Endothelial cell of umbilical vein (primary cell): ENCODE data around the gene SYTL1. TPM values are rescaled to one million over a fixed set of nuclear protein-coding genes. Genes with fewer than 3 reads are reported as not detected.

Source experiments
- BruUV-seq: library from RNA; stranded (reverse); fragments of 400-500 nt; replicated peaks from 2 replicates; lab custom pipeline; 2021; lab: Mats Ljungman, UMichigan
- CTCF ChIA-PET: fragments of 300-600, 350-600 bp; sonication (Branson Sonifier 250); formaldehyde crosslinking; loops from one replicate; lab custom pipeline; 2021; ENCODE audit warnings: antibody characterized with exemption, inconsistent platforms; lab: Charles Lee
- POLR2A ChIA-PET: fragments of 300-600, 350-600 bp; sonication (Branson Sonifier 250); formaldehyde crosslinking; loops from one replicate; lab custom pipeline; 2021; ENCODE audit warnings: antibody characterized with exemption, inconsistent platforms; lab: Charles Lee
- DNase-seq: peaks from one replicate; pipeline ENCODE4 v3.0.0-alpha.2; 2011; ENCODE audit warnings: low read depth, low spot score
- FAIRE-seq: peaks from 2 replicates; lab custom pipeline; 2011; peaks lifted over from hg19 to GRCh38; lab: Jason Lieb, UNC
- H2AFZ ChIP-seq: 2 replicates; pipeline ENCODE4 v1.6.0; 2012; ENCODE audit warnings: low read depth, low read length, control low read depth, inconsistent platforms
- H3K27ac ChIP-seq: 2 replicates; pipeline ENCODE4 v1.5.1; 2011; ENCODE audit warnings: low read depth, mild to moderate bottlenecking, control low read depth, low read length, moderate library complexity; ENCODE audit not compliant: insufficient read depth
- H3K27me3 ChIP-seq, 2 experiments: 2 replicates each; pipeline versions ENCODE4 v1.6.0 to v1.6.1; 2011; ENCODE audit warnings: low read length in 2 of 2, mixed read lengths in 1 of 2; ENCODE audit not compliant: control insufficient read depth in 2 of 2, insufficient read depth in 2 of 2
- H3K36me3 ChIP-seq, 2 experiments: 2 replicates in 1 of 2; 3 replicates in 1 of 2; pipeline ENCODE4 v1.5.1; 2011; ENCODE audit warnings: low read length in 2 of 2, mild to moderate bottlenecking in 1 of 2, moderate library complexity in 1 of 2; ENCODE audit not compliant: control insufficient read depth in 2 of 2, insufficient read depth in 2 of 2; ENCODE audit errors: extremely low read depth in 1 of 2
- H3K4me1 ChIP-seq: 3 replicates; pipeline ENCODE4 v1.5.1; 2011; ENCODE audit warnings: mild to moderate bottlenecking, low read length; ENCODE audit not compliant: control insufficient read depth, insufficient read depth; ENCODE audit errors: extremely low read depth
- H3K4me2 ChIP-seq: 2 replicates; pipeline ENCODE4 v1.6.1; 2011; ENCODE audit warnings: low read length, control low read depth, mixed read lengths; ENCODE audit not compliant: insufficient read depth
- H3K4me3 ChIP-seq, 3 experiments: fragments of 200-600 bp in 1 of 3; sonication (generic), shearing (Covaris generic) in 1 of 3; replicated peaks in 1 of 3; 2 replicates each; pipeline ENCODE4 v1.5.1; 2011 to 2016; ENCODE audit warnings: control low read depth in 3 of 3, low read length in 3 of 3, mild to moderate bottlenecking in 2 of 3, inconsistent platforms in 1 of 3, low read depth in 1 of 3, moderate library complexity in 1 of 3; ENCODE audit not compliant: insufficient read depth in 1 of 3
- H3K79me2 ChIP-seq: 2 replicates; pipeline ENCODE4 v1.6.0; 2012; ENCODE audit warnings: low read length, inconsistent platforms; ENCODE audit not compliant: control insufficient read depth, insufficient read depth
- H3K9ac ChIP-seq: replicated peaks from 2 replicates; pipeline ENCODE3; 2011; ENCODE audit warnings: low read length, control low read depth; ENCODE audit not compliant: insufficient read depth; ENCODE audit errors: extremely low read depth
- H3K9me1 ChIP-seq: replicated peaks from 3 replicates; pipeline ENCODE4 v1.6.0; 2011; ENCODE audit warnings: mild to moderate bottlenecking, low read length; ENCODE audit not compliant: control insufficient read depth, insufficient read depth; ENCODE audit errors: extremely low read depth
- H3K9me3 ChIP-seq: replicated peaks from 2 replicates; pipeline ENCODE4 v1.5.1; 2012; ENCODE audit warnings: low read length, inconsistent platforms; ENCODE audit not compliant: control insufficient read depth, insufficient read depth
- H4K20me1 ChIP-seq: replicated peaks from 2 replicates; pipeline ENCODE3; 2011; ENCODE audit warnings: mild to moderate bottlenecking, low read length; ENCODE audit not compliant: control insufficient read depth, insufficient read depth; ENCODE audit errors: extremely low read depth
- EZH2 ChIP-seq: IDR thresholded peaks from 2 replicates; pipeline ENCODE4 v1.6.1; 2012; ENCODE audit warnings: borderline replicate concordance, low read depth, mild to moderate bottlenecking, moderate library complexity, low read length, inconsistent platforms; ENCODE audit not compliant: severe bottlenecking
- FOS ChIP-seq: IDR thresholded peaks from 2 replicates; pipeline ENCODE4 v1.6.1; 2011; ENCODE audit warnings: mild to moderate bottlenecking, low read length, moderate library complexity, borderline replicate concordance; ENCODE audit not compliant: insufficient read depth
- GATA2 ChIP-seq: IDR thresholded peaks from 2 replicates; pipeline ENCODE4 v1.7.0; 2011; ENCODE audit warnings: low read depth, mild to moderate bottlenecking, moderate library complexity, mixed read lengths, low read length; ENCODE audit not compliant: insufficient read length, insufficient read depth
- JUN ChIP-seq: IDR thresholded peaks from 2 replicates; pipeline ENCODE4 v1.6.1; 2011; ENCODE audit warnings: borderline replicate concordance, low read depth; ENCODE audit not compliant: insufficient read length, insufficient read depth
- MYC ChIP-seq: IDR thresholded peaks from one replicate; pipeline ENCODE4 v1.6.1; 2011; ENCODE audit warnings: mild to moderate bottlenecking, low read depth, low read length
- POLR2A ChIP-seq: IDR thresholded peaks from 2 replicates; pipeline ENCODE4 v1.6.1; 2012; ENCODE audit warnings: low read depth, mild to moderate bottlenecking, control low read depth, low read length
- POLR2AphosphoS5 ChIP-seq: IDR thresholded peaks from 2 replicates; pipeline ENCODE4 v1.6.1; 2012; ENCODE audit warnings: low read depth, mild to moderate bottlenecking, control low read depth, low read length, moderate library complexity; ENCODE audit not compliant: insufficient read depth
- dilution Hi-C: fragments of 300-500 bp; cut with MboI; formaldehyde crosslinking; loops from one replicate; pipeline ENCODE4 v1.15.0; 2019; ENCODE audit warnings: low sequenced_read_pairs; ENCODE audit not compliant: extremely low pct_ligation_motif_present
- intact Hi-C: fragments of 100-400 bp; cut with micrococcal nuclease; formaldehyde crosslinking; loops from one replicate; pipeline ENCODE4 v1.10.0; 2022
- polyA plus RNA-seq, 4 experiments: library from polyadenylated mRNA; depleted of rRNA in 3 of 4; stranded (reverse) in 3 of 4; unstranded in 1 of 4; fragments of >200 nt; gene quantifications; 2 replicates each; pipeline versions ENCODE4 v1.2.1 to v1.2.3, GENCODE V29; 2011 to 2012; ENCODE audit warnings: missing spikeins in 1 of 4
- total RNA-seq: library from RNA; stranded (reverse); gene quantifications from 2 replicates; pipeline ENCODE4 v1.2.3, GENCODE V29; 2021
- TF ChIP-seq, protein P1 (sequence below): IDR thresholded peaks from 2 replicates; pipeline ENCODE4 v1.6.1; 2011; ENCODE audit not compliant: insufficient read depth, insufficient read length
- TF ChIP-seq, protein P2 (sequence below), 2 donors: IDR thresholded peaks; 1 replicate in 1 of 2; 2 replicates in 1 of 2; pipeline ENCODE4 v1.5.1; 2011; ENCODE audit warnings: low read length in 2 of 2, mild to moderate bottlenecking in 2 of 2, moderate library complexity in 2 of 2, control low read depth in 1 of 2, inconsistent platforms in 1 of 2, low read depth in 1 of 2; ENCODE audit not compliant: insufficient read depth in 1 of 2; ENCODE audit errors: extremely low read depth in 1 of 2

The SYTL1 gene
- total and polyA plus RNA-seq, 2 donors (not counting 3 experiments of a cell fraction or from before 2014, with no cell fraction given): 0.04 TPM; not detected in 1

- Histone ChIP-seq H3K9ac (no peak overlapping the region), H2AFZ (no peak overlapping the region), H4K20me1 (no peaks in the 10 kb centered on the region), H3K79me2 (no peaks in the 10 kb centered on the region), H3K27ac (no peak overlapping the region), H3K9me3 (no peaks in the 10 kb centered on the region), H3K4me2 (no peak overlapping the region), H3K36me3 (no peaks in the 10 kb centered on the region), H3K27me3 (no peaks in the 10 kb centered on the region), H3K9me1 (no peaks in the 10 kb centered on the region), H3K4me1 (peaks cover 1% of the 10 kb centered on the region), H3K4me3 (no peak overlapping the region)
- ChIA-PET POLR2A (interaction anchor here (0.6 kb wide), 1 partner anchor 47 kb away, joined by 8 read pairs; no protein-coding TSS in a partner anchor), CTCF (interaction anchor here (0.9 kb wide), 1 partner anchor 19 kb away, joined by 3 read pairs; no protein-coding TSS in a partner anchor)
- no TSS peak for BruUV-seq
- FAIRE-seq (no peak), DNase-seq (no peak)
- TF ChIP-seq, protein P1, sequence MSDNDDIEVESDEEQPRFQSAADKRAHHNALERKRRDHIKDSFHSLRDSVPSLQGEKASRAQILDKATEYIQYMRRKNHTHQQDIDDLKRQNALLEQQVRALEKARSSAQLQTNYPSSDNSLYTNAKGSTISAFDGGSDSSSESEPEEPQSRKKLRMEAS: no peak
- no peak for TF ChIP-seq FOS
- TF ChIP-seq EZH2: no peak
- no peak for TF ChIP-seq GATA2
- TF ChIP-seq POLR2A: no peak
- TF ChIP-seq JUN: no peak
- TF ChIP-seq, protein P2, sequence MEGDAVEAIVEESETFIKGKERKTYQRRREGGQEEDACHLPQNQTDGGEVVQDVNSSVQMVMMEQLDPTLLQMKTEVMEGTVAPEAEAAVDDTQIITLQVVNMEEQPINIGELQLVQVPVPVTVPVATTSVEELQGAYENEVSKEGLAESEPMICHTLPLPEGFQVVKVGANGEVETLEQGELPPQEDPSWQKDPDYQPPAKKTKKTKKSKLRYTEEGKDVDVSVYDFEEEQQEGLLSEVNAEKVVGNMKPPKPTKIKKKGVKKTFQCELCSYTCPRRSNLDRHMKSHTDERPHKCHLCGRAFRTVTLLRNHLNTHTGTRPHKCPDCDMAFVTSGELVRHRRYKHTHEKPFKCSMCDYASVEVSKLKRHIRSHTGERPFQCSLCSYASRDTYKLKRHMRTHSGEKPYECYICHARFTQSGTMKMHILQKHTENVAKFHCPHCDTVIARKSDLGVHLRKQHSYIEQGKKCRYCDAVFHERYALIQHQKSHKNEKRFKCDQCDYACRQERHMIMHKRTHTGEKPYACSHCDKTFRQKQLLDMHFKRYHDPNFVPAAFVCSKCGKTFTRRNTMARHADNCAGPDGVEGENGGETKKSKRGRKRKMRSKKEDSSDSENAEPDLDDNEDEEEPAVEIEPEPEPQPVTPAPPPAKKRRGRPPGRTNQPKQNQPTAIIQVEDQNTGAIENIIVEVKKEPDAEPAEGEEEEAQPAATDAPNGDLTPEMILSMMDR (IDR thresholded peaks at IDR 0.05; ENCODE audit: extremely low read depth in 1 of 2, insufficient read depth in 1 of 2, low read depth in 1 of 2, low read length in 2 of 2): no peak
- TF ChIP-seq MYC: no peak
- TF ChIP-seq POLR2AphosphoS5: no peak
- intact Hi-C loops (no loop called here), dilution Hi-C loops (no loop called here)
Measured at GRCh38 chr1:27372022-27372807, 30.4 kb downstream of the SYTL1 start.
